Measurements from ENCODE around the gene FARS2.

The FARS2 gene

DNA sequence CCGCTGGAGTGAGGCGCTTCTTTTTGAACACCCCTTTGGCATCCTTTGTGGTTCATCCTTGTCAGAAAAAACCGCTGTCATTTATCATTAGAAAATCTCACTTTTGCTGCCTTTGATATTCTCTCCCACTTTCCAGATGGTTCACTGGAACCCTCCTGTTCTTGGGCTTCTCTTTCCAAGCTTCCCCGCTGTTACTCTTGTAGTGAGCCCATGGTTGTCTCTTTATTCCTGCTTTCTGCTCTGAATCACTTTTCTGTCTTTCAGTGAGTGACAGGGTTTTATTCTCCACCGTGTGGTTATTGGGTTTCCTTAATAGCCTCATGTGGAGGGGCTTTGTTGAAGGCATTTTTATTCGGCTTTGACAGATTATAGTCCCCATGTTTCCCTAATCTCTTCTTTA is 117.0 kb downstream of the FARS2 start:
- no peak for DNase-seq

DNA sequence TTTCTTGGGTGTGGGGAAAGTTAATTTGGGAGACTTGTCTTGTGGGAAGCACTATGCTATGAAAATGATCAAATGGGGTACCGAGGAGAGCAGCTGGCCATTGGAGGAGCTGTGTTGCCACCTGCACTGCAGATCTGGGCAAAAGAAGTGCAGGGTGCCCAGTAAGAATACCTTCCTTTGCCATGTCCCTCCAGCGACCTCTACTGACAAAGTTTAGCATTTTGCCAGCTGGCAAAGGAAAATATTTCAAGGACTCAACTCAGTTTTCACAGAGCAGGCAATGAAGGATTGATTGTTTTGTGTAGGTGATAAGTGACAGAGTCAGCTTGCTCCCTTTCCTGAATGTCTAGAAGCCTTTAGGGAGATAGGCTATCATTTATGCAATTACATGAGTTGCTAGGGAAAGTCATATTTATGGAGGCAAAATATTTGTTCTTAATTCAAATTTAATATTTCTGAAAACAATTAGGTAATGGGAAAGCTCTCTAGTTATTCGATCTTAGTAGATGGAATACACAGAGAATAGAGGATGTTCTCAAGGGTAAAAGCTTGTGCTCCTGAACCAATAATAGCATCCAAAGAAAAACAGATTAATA is 118.4 kb downstream of the FARS2 start:
- no peak for DNase-seq

DNA sequence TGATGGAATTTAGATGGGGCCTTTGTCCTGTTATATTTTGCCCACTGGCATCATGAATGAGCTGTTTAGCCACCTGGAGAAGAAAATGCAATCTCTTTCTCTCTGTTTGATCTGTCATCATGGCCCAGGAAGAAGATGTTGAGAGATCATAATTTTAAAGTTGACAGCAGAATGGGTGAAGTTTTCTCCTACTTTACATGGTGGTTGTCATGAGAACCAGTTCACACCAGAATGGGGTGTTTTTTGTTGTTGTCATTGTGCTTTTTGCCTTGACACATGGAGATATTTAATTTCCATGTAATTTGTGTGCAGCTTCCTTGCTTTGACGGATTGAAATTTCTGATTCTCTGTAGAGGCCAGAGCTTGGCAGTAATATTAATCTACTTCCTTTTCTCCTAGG is 122.5 kb downstream of the FARS2 start:
- DNase-seq: no peak

DNA sequence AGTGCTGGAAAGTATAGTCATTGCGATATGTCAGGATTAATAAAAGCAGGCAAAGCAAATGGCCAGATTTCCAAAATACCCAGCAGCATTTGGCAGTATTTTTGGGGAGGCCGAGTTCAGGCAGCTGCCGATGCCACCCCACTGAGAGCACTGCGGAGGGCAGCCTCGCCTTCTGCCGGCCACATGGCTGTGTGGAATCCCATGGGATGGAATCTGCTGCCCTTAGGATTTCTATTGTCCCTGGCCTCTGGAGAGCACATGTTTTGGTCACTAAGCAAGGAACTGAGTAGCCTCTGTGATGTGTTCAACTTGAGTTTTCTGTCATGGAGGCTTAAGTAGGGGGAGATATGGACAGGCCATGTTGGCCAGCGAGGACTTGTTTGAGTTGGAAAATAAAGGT is 123.0 kb downstream of the FARS2 start:
- no peak for DNase-seq

DNA sequence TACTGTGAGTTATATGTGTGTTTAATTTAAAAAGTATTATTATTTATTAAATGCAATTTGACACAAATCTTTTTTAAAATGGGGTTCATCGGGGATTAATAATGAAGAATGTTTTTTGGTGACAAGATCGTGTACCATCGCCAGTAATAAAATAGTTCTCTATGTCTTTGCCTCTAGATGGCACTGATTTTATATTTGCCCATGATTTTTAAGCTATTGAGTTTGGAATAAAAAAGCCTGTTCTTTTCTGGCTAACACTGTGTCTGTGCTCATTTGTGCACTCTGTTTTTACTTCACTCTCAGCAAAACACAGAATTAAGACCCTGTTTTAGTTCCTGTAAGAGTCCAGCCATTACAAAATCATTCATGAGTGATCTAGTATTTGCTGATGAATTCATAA is 127.0 kb downstream of the FARS2 start:
- no peak for DNase-seq

DNA sequence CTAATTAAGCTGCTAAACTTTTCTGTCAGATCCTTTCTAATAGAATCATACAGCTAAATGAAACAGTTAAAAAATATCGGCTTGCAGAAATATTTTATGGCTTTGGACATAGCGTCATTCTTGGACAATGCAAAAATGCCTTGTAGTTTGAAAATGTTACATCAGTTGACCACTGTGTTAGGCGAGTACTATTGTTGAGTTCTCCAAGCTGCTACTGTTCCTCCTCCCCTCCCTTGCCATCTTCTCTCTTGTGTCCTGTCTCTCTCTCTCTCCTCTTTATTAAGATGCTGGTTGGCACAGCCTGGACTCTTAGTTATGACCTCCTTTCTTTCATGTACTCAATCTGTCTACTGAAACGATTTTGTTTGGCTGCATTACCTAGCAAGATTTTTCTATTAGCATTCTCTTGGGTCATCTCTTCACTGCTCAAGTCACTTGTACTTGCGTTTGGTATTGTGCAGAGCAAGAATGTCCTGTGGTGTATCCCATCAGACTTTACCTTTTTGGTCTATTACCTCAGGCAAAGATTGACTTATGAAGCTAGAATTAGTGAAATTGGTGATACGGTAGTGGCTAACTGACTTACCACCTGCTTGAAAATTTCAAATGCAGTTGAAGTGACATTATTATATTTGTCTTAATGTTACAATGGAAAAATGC is 127.9 kb downstream of the FARS2 start:
- no peak for DNase-seq

DNA sequence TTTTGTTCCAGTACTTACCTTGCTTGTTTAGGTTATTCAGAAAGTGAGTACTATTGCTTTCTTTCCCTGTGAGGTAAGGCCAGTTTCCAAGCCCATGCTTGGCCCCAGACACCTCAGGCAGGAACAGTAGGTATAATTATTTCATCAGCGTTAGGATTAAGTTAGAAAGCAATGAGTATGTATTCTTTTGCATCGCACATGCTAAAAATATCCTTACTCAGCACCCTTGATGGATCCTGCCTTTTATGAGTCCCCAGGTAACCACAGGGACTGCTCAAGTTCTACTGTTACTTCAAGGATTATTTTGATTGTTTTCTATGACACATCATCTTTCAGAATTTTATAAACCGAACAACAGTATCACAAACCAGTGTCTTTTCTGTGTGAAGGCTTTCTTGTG is 128.9 kb downstream of the FARS2 start:
- DNase-seq: no peak

DNA sequence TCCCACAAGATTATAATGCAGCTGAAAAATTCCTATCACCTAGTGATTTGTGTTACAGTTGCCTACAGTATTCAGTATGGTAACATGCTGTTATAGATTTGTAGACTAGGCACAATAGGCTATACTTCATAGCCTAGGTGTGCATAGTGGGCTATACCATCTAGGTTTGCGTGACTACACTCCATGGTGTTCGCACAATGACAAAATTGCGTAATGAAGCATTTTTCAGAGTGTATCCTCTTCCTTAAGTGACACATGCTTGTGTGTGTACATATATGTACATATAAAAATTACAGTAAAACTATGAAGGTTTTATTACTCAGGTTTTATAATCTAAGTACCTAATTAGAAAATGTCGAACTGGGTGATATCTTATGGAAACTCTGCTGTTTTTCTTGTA is 133.0 kb downstream of the FARS2 start:
- no peak for DNase-seq

DNA sequence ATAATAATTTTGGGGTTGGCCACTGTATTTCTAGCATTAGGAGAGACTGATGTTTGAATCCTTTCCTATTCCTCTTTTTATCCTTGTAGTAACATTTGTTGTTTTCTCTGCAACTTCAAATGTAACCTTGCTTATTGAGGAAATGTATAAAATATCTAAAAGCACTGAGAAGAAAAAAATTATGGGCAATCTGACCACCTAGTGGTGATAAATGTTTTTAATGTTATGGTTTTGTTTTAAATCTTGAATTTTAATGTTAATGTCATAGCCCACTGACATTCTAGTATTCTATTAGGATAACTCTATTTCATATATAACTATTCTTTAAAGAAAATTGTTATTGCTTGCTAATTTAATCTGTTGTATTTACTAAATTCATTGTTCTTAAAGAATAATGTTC is 134.4 kb downstream of the FARS2 start:
- DNase-seq: no peak

DNA sequence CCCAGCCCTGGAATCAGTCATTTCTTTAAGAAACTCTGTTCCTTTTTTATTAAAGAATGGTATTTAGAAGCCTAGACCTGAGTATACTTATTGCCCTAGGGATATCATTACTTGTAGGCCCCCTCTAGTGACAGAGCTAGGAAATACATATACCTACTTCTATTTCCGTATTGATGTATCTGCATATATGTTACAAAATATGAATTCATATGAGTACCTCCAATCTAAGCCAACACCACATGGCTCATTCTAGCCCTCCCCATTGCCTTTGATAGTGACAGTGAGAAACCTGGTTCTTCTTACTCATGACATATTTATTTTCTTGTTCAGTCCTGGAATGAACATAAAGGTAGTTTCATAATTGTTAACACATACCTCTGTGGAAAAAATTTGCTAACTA is 137.2 kb downstream of the FARS2 start:
- DNase-seq: no peak

DNA sequence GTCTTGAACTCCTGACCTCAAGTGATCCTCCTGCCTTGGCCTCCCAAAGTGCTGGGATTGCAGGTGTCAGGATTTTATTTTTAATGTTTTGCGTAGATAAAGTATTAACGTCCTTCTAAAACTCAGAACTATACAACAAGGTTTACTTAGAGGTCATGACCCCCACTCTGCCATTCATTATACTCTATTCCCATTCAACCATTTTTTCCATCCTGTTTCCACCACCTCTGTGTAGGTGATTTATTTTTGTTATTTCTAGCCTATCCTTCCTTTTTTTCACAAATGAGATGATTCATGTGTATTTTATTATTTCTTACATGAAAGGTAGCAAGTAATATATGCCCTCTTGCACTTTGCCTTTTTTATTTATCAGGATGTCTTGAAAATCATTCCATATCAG is 138.1 kb downstream of the FARS2 start:
- no peak for DNase-seq

DNA sequence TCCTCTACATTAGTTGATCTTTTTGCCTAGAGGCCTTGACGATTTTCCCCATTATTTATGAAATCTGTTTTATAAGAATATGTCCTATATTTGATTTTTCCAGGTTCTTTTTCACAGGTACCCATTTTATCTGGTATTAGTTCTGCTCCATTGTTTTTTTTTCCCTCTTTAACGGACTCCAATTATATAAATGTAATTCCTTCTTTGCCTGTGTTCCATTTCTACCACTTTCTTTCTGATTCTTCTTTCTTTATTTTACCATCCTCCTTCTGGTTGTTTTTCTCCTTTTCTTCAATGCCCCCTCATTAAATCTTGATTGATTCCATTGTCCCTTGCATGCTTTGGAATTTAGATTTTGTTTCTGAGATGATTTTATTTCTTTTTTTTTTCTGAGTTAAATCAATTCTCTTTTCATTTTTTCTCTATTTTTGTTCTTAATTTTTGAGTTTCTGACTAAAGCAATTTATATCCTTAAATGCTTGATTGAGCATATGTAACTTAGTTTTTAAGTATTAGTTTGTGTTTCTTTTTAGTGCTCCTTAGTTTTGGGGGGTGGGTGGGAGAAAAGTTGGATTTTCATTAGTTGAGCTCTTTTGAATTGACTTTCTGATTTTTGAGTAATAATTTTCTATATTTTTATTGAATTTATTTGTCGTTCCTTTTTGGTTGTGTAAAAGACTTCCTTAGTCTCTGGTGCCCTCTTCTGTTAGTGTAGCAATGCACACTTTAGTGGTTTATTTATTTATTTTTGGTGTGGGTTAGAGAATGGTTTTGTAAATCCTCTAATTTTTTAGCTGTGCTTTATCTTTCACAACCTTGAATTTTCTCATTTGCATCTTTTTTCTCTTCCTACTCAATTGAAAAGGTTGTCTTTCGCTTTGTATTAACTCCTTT is 140.8 kb downstream of the FARS2 start:
- no peak for DNase-seq

DNA sequence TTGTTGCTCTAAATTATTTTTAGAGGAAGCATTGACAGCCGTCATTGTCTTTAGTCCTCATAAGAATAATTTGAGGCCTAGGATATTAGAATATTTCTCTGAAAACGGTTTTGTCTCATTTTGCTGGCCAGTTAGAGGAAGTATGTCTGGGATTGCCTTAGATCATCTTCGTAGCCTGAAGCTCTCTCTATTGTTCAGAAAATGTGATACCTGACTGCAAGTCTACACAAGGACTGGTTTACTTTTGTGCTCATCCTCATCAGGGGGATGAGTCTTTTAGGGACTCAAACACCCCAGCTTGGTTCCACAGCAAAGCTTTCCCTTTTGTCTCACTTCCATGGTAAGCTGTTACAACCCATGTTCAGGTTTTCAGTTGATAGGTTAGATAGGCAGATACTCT is 141.8 kb downstream of the FARS2 start:
- DNase-seq: no peak

DNA sequence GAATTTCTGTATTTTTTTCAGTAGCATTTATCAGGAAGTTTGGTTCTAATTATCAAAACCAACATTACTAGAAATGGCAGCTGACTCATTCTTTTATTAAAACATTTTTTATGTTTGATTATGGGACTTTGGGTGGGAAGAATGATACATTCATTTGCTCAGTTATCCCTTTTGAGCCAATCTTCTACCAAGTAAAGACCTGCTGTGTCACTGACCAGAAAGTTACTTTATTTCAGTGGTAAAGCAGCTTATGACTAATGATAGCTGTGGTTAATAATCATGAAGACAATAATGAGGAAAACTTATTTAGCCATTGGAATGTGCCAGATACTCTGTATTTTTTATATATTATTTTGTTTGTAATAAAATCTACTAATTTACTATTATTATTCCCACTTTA is 142.3 kb downstream of the FARS2 start:
- DNase-seq: no peak

DNA sequence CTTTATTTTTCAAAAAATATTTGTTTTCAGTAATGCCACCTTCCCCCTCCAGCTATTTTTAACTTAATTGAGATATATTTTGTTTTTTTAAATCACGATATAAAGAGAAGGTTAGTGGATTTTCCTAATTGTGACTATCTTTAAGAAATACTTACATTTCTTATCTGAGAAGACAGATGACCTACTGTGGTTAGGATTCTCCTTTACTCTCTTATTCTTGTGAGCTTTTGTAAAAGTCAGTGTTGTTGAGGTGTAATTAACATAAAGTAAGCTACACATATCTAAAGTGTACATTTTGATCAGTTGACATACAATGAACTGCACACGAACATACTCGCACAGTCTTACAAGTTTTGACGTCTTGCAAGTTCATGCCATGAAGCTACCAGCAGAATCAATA is 144.7 kb downstream of the FARS2 start:
- DNase-seq: no peak

DNA sequence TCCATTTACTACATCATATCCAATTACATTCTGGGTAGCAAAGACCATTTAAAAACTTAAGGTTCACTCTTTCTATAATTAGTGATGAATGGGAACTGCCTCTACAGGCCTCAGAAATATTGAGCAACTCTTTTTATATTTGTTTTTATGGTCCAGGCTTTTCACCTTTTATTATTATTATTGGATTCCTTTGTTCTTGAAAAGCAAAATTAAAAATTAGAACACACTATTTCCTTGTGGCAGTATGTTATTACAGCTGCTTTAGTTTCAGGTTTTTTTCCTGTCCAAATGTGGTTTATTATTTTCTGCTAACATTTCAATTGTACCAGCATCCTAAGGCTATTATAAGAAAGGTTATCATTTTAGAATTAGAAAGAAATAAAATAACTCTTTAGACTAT is 150.1 kb downstream of the FARS2 start:
- no peak for DNase-seq

DNA sequence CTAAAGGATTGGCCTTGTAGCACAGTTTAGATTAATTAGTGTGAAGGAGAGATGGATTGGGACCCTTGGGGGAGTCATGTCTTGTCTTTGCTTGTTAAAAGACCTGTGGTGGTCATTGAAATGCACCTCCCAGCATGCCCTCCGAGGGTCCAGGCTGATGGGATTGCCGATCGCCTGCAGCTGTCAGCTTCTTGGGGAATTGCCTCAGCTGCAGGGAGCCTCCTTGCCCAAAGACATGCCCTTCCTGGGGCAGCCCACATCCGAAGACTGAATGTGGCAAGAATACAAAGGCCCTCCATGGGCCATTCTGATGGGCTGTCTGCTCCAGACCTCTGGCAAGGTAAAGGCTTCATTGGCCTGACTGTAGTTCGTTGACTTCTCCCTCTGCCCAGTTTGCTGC is 150.7 kb downstream of the FARS2 start:
- DNase-seq: no peak

DNA sequence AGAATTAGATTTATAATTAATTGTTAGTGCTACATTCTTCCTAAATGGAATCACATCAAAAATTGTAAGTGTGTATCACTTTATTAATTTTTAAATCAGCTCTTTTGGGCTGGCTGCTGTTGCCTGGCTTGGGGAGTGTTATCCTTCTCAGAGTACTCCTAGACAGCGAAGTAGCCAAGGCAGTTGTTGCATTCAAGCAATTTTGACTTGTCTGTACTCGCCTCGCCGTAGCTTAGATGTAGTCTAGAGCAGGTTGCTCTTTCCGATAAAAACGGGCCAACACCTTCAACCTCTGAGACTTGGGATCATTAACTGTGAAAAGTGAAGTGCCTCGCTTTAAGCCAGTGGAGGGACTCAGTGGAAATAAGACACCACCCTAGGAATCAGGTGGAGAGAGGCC is 151.3 kb downstream of the FARS2 start:
- DNase-seq: no peak

DNA sequence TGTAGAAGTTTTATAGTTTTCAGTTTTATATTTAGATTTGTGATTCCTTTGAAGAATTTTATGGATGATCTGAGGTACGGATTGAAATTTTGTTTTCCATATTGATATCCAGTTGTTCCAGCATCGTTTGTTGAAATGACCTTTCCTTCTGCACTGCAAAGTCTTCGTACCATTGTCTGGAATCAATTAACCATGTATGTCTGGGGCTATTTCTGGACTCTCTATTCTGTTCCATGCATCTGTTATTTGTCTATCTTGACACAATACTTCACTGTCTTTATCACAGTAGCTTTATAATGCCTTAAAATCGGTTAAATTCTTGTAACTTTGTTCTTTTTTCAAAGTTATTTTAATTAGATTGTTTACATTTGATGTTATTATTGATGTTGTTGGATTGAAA is 154.9 kb downstream of the FARS2 start:
- DNase-seq: no peak

DNA sequence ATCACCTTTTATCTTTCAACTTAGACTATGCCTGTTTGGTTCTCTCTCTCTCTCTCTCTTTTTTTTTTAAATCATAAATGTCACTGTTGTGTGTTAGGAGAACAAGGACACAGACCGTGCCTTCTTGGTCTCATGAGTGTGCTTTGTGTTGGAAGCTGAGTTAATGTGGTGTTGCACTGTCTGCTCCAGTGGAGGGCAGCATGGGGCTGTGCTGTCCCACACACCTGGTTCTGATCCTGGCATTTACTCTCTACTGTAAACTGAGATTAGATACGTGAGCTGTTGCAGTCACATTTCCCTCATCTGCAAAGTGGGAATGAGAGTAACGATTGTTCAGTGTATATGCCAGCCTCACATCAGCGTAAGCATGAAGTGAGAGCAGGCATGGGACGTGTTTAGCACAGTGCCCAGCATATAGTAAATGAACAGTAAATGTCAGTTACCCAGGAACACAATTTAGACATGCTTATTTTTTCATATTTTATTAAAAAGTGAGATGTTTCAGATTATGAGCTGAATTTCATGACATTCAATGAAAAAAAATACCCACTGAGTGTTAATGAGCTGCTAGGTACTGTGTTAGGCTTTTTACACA is 161.1 kb downstream of the FARS2 start:
- peak in 6 of 51 donors; percentile 1 to 15 (median 9) for DNase-seq

DNA sequence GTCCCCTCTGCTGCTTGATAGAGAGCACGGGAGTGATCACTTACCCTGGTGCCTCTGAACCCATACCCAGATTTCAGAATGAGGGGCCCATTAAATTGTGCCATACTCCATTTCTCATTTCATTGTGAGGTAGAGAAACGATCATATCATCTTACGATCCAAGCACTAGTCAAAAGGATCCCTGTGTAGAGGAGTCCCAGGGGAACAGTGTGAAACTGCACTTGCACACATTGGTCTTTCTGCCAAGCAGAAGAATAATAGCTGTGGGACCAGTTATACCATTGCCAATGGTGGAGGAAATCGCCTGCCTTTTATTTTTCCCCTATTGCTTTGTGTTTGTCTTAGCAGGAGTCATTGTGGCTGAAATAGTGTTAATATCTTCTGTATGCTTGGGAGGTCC is 161.9 kb downstream of the FARS2 start:
- DNase-seq: no peak

DNA sequence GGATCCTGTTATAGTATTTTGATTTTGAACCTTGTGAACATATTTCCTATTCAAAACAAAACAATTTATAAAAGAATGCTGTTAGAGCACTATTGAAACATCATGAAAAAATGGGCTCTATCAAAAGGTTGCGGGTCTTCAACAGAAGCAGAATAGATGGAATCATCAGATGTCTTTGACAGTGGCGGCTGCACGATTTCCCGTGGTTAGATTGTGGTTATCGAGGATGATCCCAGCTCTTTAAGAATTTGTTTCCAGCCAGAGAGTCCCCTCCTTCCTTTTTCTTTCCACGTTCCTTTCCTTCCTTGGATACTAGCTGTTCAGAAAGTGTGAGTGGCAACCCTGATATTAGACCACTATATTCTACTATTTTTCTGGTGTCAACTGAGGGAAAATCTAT is 163.4 kb downstream of the FARS2 start:
- DNase-seq: no peak

DNA sequence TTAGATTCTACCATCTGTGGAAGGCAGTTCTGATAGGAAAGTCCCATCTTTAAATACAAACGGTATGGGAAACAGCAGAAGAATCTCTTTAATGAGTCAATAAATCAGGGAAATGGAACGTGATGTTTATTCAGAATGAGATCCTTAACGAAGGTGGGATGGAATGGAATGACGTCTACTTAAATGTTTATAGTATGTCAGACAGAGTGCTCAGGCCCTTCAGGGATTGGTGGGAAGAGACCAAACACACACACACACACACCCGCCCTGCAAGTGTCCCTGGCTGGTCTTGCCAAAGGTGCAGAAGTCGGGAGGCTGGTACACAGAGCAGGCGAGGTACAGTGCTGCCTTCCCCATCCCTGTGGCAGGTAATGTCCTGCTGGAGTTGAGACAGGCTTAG is 164.0 kb downstream of the FARS2 start:
- DNase-seq: no peak
